IMR-90 (cell line): ENCODE results near the gene PLEKHS1. TPM values are rescaled to one million over a fixed set of nuclear protein-coding genes. Genes with fewer than 3 reads are reported as not detected.

Experiments
- ATAC-seq: fragments of 200-7000 bp; cut with Tn5 transposase; 2 replicates; pipeline ENCODE4 v1.9.1; 2020; ENCODE audit warnings: low read depth, mild to moderate bottlenecking, moderate library complexity
- BruUV-seq: library from RNA; stranded (reverse); fragments of 400-500 nt; replicated peaks from 2 replicates; lab custom pipeline; 2021; lab: Mats Ljungman, UMichigan
- CTCF ChIA-PET: fragments of 300-600 bp; formaldehyde crosslinking; extraction: SDS; loops from one replicate; lab custom pipeline; 2021; ENCODE audit warnings: antibody characterized with exemption; lab: Yijun Ruan, JAX
- POLR2A ChIA-PET: fragments of 300-600 bp; sonication (Branson Sonifier 250); formaldehyde crosslinking; loops from one replicate; lab custom pipeline; 2022; ENCODE audit warnings: antibody characterized with exemption; ENCODE audit not compliant: unreplicated experiment; lab: Charles Lee
- DNase-seq: peaks from one replicate; pipeline ENCODE4 v3.0.0; 2013
- H2AFZ ChIP-seq: replicated peaks from 2 replicates; pipeline ENCODE3; 2013; ENCODE audit warnings: low read length, mild to moderate bottlenecking; ENCODE audit not compliant: poor library complexity
- H2AK5ac ChIP-seq: 2 replicates; pipeline ENCODE4 v1.6.1; 2013; ENCODE audit warnings: low read depth, low read length, inconsistent platforms
- H2AK9ac ChIP-seq: replicated peaks from 2 replicates; pipeline ENCODE3; 2013; ENCODE audit warnings: mild to moderate bottlenecking, low read depth, low read length, moderate library complexity; ENCODE audit not compliant: poor library complexity
- H2BK120ac ChIP-seq: 2 replicates; pipeline ENCODE4 v1.6.1; 2013; ENCODE audit warnings: low read depth, low read length, inconsistent platforms
- H2BK15ac ChIP-seq: 3 replicates; pipeline ENCODE4 v1.6.1; 2013; ENCODE audit warnings: low read depth, low read length, inconsistent platforms
- H2BK20ac ChIP-seq: 2 replicates; pipeline ENCODE4 v1.6.1; 2013; ENCODE audit warnings: low read depth, mild to moderate bottlenecking, inconsistent platforms, low read length, moderate library complexity
- H2BK5ac ChIP-seq: 2 replicates; pipeline ENCODE4 v1.6.1; 2013; ENCODE audit warnings: mild to moderate bottlenecking, low read depth, low read length, inconsistent platforms; ENCODE audit not compliant: poor library complexity, severe bottlenecking
- H3K14ac ChIP-seq: replicated peaks from 2 replicates; pipeline ENCODE4 v1.6.1; 2013; ENCODE audit warnings: low read depth, low read length, inconsistent platforms
- H3K18ac ChIP-seq: 2 replicates; pipeline ENCODE4 v1.6.1; 2013; ENCODE audit warnings: low read depth, low read length, control low read depth
- H3K23ac ChIP-seq: 2 replicates; pipeline ENCODE4 v1.6.1; 2013; ENCODE audit warnings: low read depth, low read length, inconsistent platforms
- H3K27ac ChIP-seq: 2 replicates; pipeline ENCODE4 v1.5.1; 2013; ENCODE audit warnings: mild to moderate bottlenecking, control low read depth, low read length; ENCODE audit not compliant: insufficient read depth
- H3K27me3 ChIP-seq: 2 replicates; pipeline ENCODE4 v1.6.1; 2013; ENCODE audit warnings: low read length; ENCODE audit not compliant: control insufficient read depth, insufficient read depth
- H3K36me3 ChIP-seq: 2 replicates; pipeline ENCODE4 v1.6.1; 2013; ENCODE audit warnings: low read length, mixed read lengths; ENCODE audit not compliant: control insufficient read depth, insufficient read depth
- H3K4ac ChIP-seq: 2 replicates; pipeline ENCODE4 v1.6.1; 2013; ENCODE audit warnings: low read depth, low read length, inconsistent platforms
- H3K4me1 ChIP-seq: 2 replicates; pipeline ENCODE4 v1.6.1; 2013; ENCODE audit warnings: low read length, mixed read lengths; ENCODE audit not compliant: control insufficient read depth, insufficient read depth
- H3K4me2 ChIP-seq: 2 replicates; pipeline ENCODE4 v1.6.1; 2013; ENCODE audit warnings: low read depth, mild to moderate bottlenecking, control low read depth, low read length, moderate library complexity
- H3K4me3 ChIP-seq: 2 replicates; pipeline ENCODE4 v1.5.1; 2013; ENCODE audit warnings: low read depth, mild to moderate bottlenecking, control low read depth, low read length, moderate library complexity; ENCODE audit not compliant: insufficient read depth
- H3K56ac ChIP-seq: 2 replicates; pipeline ENCODE4 v1.6.1; 2013; ENCODE audit warnings: low read length, inconsistent platforms; ENCODE audit not compliant: insufficient read depth; ENCODE audit errors: extremely low read depth
- H3K79me1 ChIP-seq, 2 experiments: 2 replicates each; pipeline ENCODE4 v1.6.1; 2013; ENCODE audit warnings: low read length in 2 of 2, inconsistent platforms in 1 of 2, low read depth in 1 of 2
- H3K9ac ChIP-seq: 2 replicates; pipeline ENCODE4 v1.6.1; 2013; ENCODE audit warnings: low read depth, low read length, control low read depth
- H3K9me1 ChIP-seq: 2 replicates; pipeline ENCODE4 v1.6.1; 2013; ENCODE audit warnings: low read length, inconsistent platforms; ENCODE audit not compliant: insufficient read depth
- H3K9me3 ChIP-seq: 2 replicates; pipeline ENCODE4 v1.6.1; 2013; ENCODE audit warnings: low read length; ENCODE audit not compliant: control insufficient read depth, insufficient read depth
- H4K20me1 ChIP-seq: 2 replicates; pipeline ENCODE4 v1.6.1; 2013; ENCODE audit warnings: low read length, inconsistent platforms; ENCODE audit not compliant: insufficient read depth
- H4K5ac ChIP-seq: 2 replicates; pipeline ENCODE4 v1.6.1; 2013; ENCODE audit warnings: mild to moderate bottlenecking, low read depth, low read length, control low read depth
- H4K8ac ChIP-seq, 2 experiments: 2 replicates each; pipeline ENCODE4 v1.6.1; 2013; ENCODE audit warnings: low read depth in 2 of 2, low read length in 2 of 2, control low read depth in 1 of 2, inconsistent platforms in 1 of 2
- H4K91ac ChIP-seq: 2 replicates; pipeline ENCODE4 v1.6.1; 2013; ENCODE audit warnings: low read depth, low read length, inconsistent platforms; ENCODE audit not compliant: insufficient read depth
- BHLHE40 ChIP-seq: fragments of 150-350 bp; IDR thresholded peaks from 2 replicates; pipeline ENCODE4 v1.6.1; 2016; ENCODE audit warnings: mild to moderate bottlenecking, low read depth, low read length
- CEBPB ChIP-seq: IDR thresholded peaks from 2 replicates; pipeline ENCODE4 v1.6.1; 2012; ENCODE audit warnings: low read depth, low read length, improper control_type of control experiment
- CHD1 ChIP-seq: IDR thresholded peaks from 2 replicates; pipeline ENCODE4 v1.6.1; 2012; ENCODE audit warnings: low read depth, low read length, improper control_type of control experiment
- CTCF ChIP-seq: conservative IDR thresholded peaks from 2 replicates; pipeline ENCODE4 v1.5.1; 2012; ENCODE audit warnings: mild to moderate bottlenecking, low read depth, low read length, improper control_type of control experiment
- ELK1 ChIP-seq: fragments of 150-350 bp; IDR thresholded peaks from 2 replicates; pipeline ENCODE4 v1.6.1; 2016; ENCODE audit warnings: low read depth, mild to moderate bottlenecking, low read length, moderate library complexity, borderline replicate concordance
- FOS ChIP-seq: fragments of 150-350 bp; IDR thresholded peaks from 2 replicates; pipeline ENCODE4 v1.6.1; 2016; ENCODE audit warnings: low read depth, low read length
- MAFK ChIP-seq: IDR thresholded peaks from 2 replicates; pipeline ENCODE4 v1.6.1; 2012; ENCODE audit warnings: low read depth, low read length, improper control_type of control experiment
- MAZ ChIP-seq: IDR thresholded peaks from 2 replicates; pipeline ENCODE4 v1.6.1; 2012; ENCODE audit warnings: low read depth, mild to moderate bottlenecking, low read length, improper control_type of control experiment, moderate library complexity, borderline replicate concordance
- MXI1 ChIP-seq: IDR thresholded peaks from 2 replicates; pipeline ENCODE4 v1.6.1; 2012; ENCODE audit warnings: low read depth, mild to moderate bottlenecking, low read length, moderate library complexity, borderline replicate concordance
- NFE2L2 ChIP-seq: fragments of 150-350 bp; IDR thresholded peaks from 2 replicates; pipeline ENCODE4 v1.6.1; 2016; ENCODE audit warnings: low read depth, mild to moderate bottlenecking, low read length
- POLR2A ChIP-seq: IDR thresholded peaks from 2 replicates; pipeline ENCODE4 v1.6.1; 2012; ENCODE audit warnings: mild to moderate bottlenecking, low read depth, low read length
- RAD21 ChIP-seq: IDR thresholded peaks from 2 replicates; pipeline ENCODE4 v1.6.1; 2012; ENCODE audit warnings: low read length, improper control_type of control experiment
- RCOR1 ChIP-seq: IDR thresholded peaks from 2 replicates; pipeline ENCODE4 v1.6.1; 2012; ENCODE audit warnings: mild to moderate bottlenecking, low read length, improper control_type of control experiment; ENCODE audit not compliant: insufficient replicate concordance
- RFX5 ChIP-seq: IDR thresholded peaks from 2 replicates; pipeline ENCODE4 v1.8.0; 2012; ENCODE audit warnings: low read depth, mild to moderate bottlenecking, low read length, moderate library complexity
- SMC3 ChIP-seq: fragments of 150-350 bp; IDR thresholded peaks from 2 replicates; pipeline ENCODE4 v1.6.1; 2016; ENCODE audit warnings: low read depth, mild to moderate bottlenecking, antibody characterized with exemption, low read length, moderate library complexity
- USF2 ChIP-seq: fragments of 150-350 bp; IDR thresholded peaks from 2 replicates; pipeline ENCODE4 v1.6.1; 2017; ENCODE audit warnings: mild to moderate bottlenecking, antibody characterized with exemption, low read length, low read depth
- WGBS, 2 experiments: methylation state at CpG; one replicate each; pipeline versions ENCODE4 v1.1.5 to v1.1.7; 2013; ENCODE audit warnings: missing lambda C conversion rate in 2 of 2; ENCODE audit not compliant: insufficient read length in 1 of 2; ENCODE audit errors: extremely low coverage in 2 of 2; 5-methylcytosine and 5-hydroxymethylcytosine counted together
- dilution Hi-C: fragments of 300-500 bp; cut with HindIII; formaldehyde crosslinking; loops from one replicate; pipeline ENCODE4 v1.14.3; 2018; ENCODE audit warnings: low sequenced_read_pairs; ENCODE audit not compliant: unreplicated experiment
- in situ Hi-C: fragments of 300-500 bp; cut with MboI; formaldehyde crosslinking; loops from 3 replicates; pipeline ENCODE4 v1.14.3; 2019; ENCODE audit warnings: low sequenced_read_pairs, inconsistent platforms, mixed read lengths
- intact Hi-C: fragments of 100-400 bp; cut with micrococcal nuclease; formaldehyde crosslinking; loops from 2 replicates; pipeline ENCODE4 v1.10.0; 2022
- polyA plus RNA-seq, 3 experiments: library from polyadenylated mRNA; depleted of rRNA; stranded (reverse); fragments of >200 nt; gene quantifications; 2 replicates each; pipeline ENCODE4 v1.2.3, GENCODE V29; 2012; ENCODE audit warnings: low replicate concordance in 1 of 3
- total RNA-seq: library from RNA; depleted of rRNA; stranded (reverse); fragments of >200 nt; gene quantifications from 2 replicates; pipeline ENCODE4 v1.2.3, GENCODE V29; 2012

Gene PLEKHS1
- total and polyA plus RNA-seq, 2 of the 4 experiments (the other 2 are of a cell fraction): not detected

- TF ChIP-seq CTCF (no peak), POLR2A (no peak), RAD21 (no peak), RFX5 (no peak), NFE2L2 (no peak), CHD1 (no peak), MAFK (no peak), RCOR1 (no peak), MAZ (no peak), CEBPB (no peak), ELK1 (no peak), USF2 (no peak), FOS (no peak), SMC3 (no peak), BHLHE40 (no peak), MXI1 (no peak)
- no peak for DNase-seq
- Histone ChIP-seq H2BK15ac (no peak overlapping the region), H3K4ac (no peak overlapping the region), H4K20me1 (no peaks in the 10 kb centered on the region), H3K56ac (no peak overlapping the region), H2BK20ac (no peak overlapping the region), H4K8ac (no peak overlapping the region), H4K91ac (no peak overlapping the region), H3K4me2 (no peak overlapping the region), H2AK9ac (no peak overlapping the region), H3K9me3 (no peaks in the 10 kb centered on the region), H3K36me3 (no peaks in the 10 kb centered on the region), H2BK120ac (no peak overlapping the region), H3K9ac (no peak overlapping the region), H3K27me3 (peaks cover 11% of the 10 kb centered on the region), H3K4me1 (no peaks in the 10 kb centered on the region), H3K9me1 (no peaks in the 10 kb centered on the region), H3K18ac (no peak overlapping the region), H3K4me3 (no peak overlapping the region), H3K23ac (no peak overlapping the region), H2BK5ac (no peak overlapping the region), H3K14ac (no peak overlapping the region), H3K27ac (no peak overlapping the region), H2AFZ (no peak overlapping the region), H4K5ac (no peak overlapping the region), H2AK5ac (no peak overlapping the region), H3K79me1 (no peaks in the 10 kb centered on the region)
- 90% methylated on average over 2 of the region's 14 CpGs; no CpG with 5 or more reads in 1 of the 2 experiments for WGBS, 2 experiments
- ChIA-PET CTCF (interaction anchor here (0.6 kb wide), 1 partner anchor 277 kb away, joined by 4 read pairs; no protein-coding TSS in a partner anchor), POLR2A (interaction anchor here (0.6 kb wide), 1 partner anchor 19 kb away, joined by 5 read pairs; no protein-coding TSS in a partner anchor)
- in situ Hi-C loops: no loop called here
- dilution Hi-C loops: no loop called here
- BruUV-seq: no TSS peak
- ATAC-seq: no peak
- intact Hi-C loops: no loop called here
These were observed 30.9 kb downstream of the PLEKHS1 start for GRCh38 chr10:113782367-113782766.
